Endothelial cell of umbilical vein (primary cell): ENCODE measurements around the gene VWA5A.

Experiments
- JUN ChIP-seq: IDR thresholded peaks from 2 replicates; pipeline ENCODE4 v1.6.1; 2011; ENCODE audit warnings: borderline replicate concordance, low read depth; ENCODE audit not compliant: insufficient read length, insufficient read depth
- TF ChIP-seq, protein P1 (sequence below), 2 donors: IDR thresholded peaks; 1 replicate in 1 of 2; 2 replicates in 1 of 2; pipeline ENCODE4 v1.5.1; 2011; ENCODE audit warnings: low read length in 2 of 2, mild to moderate bottlenecking in 2 of 2, moderate library complexity in 2 of 2, control low read depth in 1 of 2, inconsistent platforms in 1 of 2, low read depth in 1 of 2; ENCODE audit not compliant: insufficient read depth in 1 of 2; ENCODE audit errors: extremely low read depth in 1 of 2

DNA sequence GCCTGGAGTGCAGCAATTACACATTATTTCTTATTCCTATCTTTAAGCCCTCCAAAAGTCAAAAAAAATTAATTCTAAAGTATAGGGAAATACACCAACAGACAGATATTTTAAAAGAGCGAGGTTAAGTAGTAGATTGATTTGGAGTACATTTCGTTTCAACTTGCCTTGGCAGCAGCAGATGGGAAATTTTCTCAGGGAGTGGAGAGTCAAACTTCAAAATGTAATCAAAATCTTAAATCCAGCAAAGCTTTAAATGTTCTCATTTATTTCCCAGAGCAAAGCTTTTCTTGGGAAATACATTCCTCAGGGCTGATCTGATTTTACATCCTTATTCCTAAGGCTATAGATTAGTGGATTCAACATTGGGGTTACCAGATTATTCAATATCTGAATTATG, 21.9 kb upstream of the VWA5A start:
- TF ChIP-seq, protein P1, sequence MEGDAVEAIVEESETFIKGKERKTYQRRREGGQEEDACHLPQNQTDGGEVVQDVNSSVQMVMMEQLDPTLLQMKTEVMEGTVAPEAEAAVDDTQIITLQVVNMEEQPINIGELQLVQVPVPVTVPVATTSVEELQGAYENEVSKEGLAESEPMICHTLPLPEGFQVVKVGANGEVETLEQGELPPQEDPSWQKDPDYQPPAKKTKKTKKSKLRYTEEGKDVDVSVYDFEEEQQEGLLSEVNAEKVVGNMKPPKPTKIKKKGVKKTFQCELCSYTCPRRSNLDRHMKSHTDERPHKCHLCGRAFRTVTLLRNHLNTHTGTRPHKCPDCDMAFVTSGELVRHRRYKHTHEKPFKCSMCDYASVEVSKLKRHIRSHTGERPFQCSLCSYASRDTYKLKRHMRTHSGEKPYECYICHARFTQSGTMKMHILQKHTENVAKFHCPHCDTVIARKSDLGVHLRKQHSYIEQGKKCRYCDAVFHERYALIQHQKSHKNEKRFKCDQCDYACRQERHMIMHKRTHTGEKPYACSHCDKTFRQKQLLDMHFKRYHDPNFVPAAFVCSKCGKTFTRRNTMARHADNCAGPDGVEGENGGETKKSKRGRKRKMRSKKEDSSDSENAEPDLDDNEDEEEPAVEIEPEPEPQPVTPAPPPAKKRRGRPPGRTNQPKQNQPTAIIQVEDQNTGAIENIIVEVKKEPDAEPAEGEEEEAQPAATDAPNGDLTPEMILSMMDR (IDR thresholded peaks at IDR 0.05; ENCODE audit: extremely low read depth in 1 of 2, insufficient read depth in 1 of 2, low read depth in 1 of 2, low read length in 2 of 2), result no peak
- TF ChIP-seq JUN, result no peak
